ENCODE measurements around the gene PRKCH. TPM values are rescaled to one million over a fixed set of nuclear protein-coding genes. Genes with fewer than 3 reads are reported as not detected.
"Not testable (repeated sequence)": the region's sequence is repeated elsewhere in the genome, so short reads cannot be mapped to it uniquely, and the experiment has no call there.

The PRKCH gene
- total RNA-seq, 1 experiment from 2014 or later, result 12.4 TPM

GRCh38 chr14:61461808-61462275, 140.5 kb downstream of the PRKCH start:
- intact Hi-C loops (cut with micrococcal nuclease), result loop anchor here (1.0 kb wide), 2 partner anchors 268 to 375 kb away; no protein-coding TSS in a partner anchor
- Mint-ChIP-seq H3K4me1 (ENCODE audit: insufficient read depth, unreplicated experiment) (peaks cover 27% of the 10 kb centered on the region), H3K27me3 (ENCODE audit: insufficient read depth, unreplicated experiment) (no peaks in the 10 kb centered on the region), H3K4me3 (ENCODE audit: unreplicated experiment) (no peak overlapping the region), H3K9me3 (ENCODE audit: unreplicated experiment) (no peaks in the 10 kb centered on the region), H3K36me3 (ENCODE audit: insufficient read depth, unreplicated experiment) (peaks cover 7% of the 10 kb centered on the region), H3K27ac (ENCODE audit: low read depth, unreplicated experiment) (peak overlapping the region; percentile 22)
- CTCF ChIA-PET, result interaction anchor here (0.6 to 5.0 kb wide), 18 partner anchors 10 to 665 kb away, joined by 3 to 62 read pairs (median 3); no protein-coding TSS in a partner anchor
- TF ChIP-seq, protein P1, sequence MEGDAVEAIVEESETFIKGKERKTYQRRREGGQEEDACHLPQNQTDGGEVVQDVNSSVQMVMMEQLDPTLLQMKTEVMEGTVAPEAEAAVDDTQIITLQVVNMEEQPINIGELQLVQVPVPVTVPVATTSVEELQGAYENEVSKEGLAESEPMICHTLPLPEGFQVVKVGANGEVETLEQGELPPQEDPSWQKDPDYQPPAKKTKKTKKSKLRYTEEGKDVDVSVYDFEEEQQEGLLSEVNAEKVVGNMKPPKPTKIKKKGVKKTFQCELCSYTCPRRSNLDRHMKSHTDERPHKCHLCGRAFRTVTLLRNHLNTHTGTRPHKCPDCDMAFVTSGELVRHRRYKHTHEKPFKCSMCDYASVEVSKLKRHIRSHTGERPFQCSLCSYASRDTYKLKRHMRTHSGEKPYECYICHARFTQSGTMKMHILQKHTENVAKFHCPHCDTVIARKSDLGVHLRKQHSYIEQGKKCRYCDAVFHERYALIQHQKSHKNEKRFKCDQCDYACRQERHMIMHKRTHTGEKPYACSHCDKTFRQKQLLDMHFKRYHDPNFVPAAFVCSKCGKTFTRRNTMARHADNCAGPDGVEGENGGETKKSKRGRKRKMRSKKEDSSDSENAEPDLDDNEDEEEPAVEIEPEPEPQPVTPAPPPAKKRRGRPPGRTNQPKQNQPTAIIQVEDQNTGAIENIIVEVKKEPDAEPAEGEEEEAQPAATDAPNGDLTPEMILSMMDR (IDR thresholded peaks at IDR 0.05; ENCODE audit: unreplicated experiment), result peak; percentile 60
- DNase-seq (ENCODE audit: unreplicated experiment), result peak; percentile 78
- no TSS peak for BruUV-seq (replicated peaks)
- POLR2A ChIA-PET, result interaction anchor here (0.8 to 2.5 kb wide), 8 partner anchors 9 to 376 kb away, joined by 3 to 8 read pairs (median 4); partner anchors contain the start of genes HIF1A and PRKCH

DNA sequence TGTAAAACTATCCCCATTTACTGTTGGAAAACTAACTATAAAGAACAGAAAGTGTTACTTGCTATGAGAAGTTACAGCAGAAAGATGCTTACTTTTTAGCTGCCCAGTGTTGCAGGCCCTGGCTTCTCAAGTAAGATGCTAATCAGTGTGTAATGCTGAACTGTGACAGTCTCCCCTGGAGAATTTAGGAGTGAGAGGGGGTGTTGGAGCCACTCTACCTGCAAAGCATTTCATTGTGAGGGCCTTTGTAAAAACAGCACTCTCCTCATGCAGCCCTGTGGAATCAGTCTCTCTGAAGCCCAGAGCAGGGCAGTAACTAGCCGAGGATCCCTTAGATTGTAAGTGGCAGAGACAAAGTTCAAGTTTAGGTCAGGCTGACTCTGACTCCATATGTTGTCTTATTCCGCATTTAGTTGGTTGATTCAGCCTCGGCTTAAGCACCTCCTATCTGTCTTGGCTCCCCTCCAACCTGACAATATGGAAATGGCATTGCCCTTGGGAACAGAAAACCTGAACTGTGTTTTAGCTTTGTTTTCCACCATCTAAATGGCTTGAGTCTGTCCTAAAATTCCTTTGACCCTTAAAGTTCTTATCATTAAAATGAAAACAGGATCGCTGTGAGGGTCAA, 141.3 kb downstream of the PRKCH start:
- Mint-ChIP-seq H3K4me3 (ENCODE audit: unreplicated experiment) (no peak overlapping the region), H3K9me3 (ENCODE audit: unreplicated experiment) (no peaks in the 10 kb centered on the region), H3K27me3 (ENCODE audit: insufficient read depth, unreplicated experiment) (no peaks in the 10 kb centered on the region), H3K36me3 (ENCODE audit: insufficient read depth, unreplicated experiment) (peaks cover 5% of the 10 kb centered on the region), H3K27ac (ENCODE audit: low read depth, unreplicated experiment) (peak overlapping the region; percentile 67), H3K4me1 (ENCODE audit: insufficient read depth, unreplicated experiment) (peaks cover 35% of the 10 kb centered on the region)
- ChIA-PET CTCF (interaction anchor here (0.5 to 5.0 kb wide), 13 partner anchors 9 to 375 kb away, joined by 3 to 62 read pairs (median 3); no protein-coding TSS in a partner anchor), POLR2A (interaction anchor here (0.8 to 1.8 kb wide), 7 partner anchors 8 to 375 kb away, joined by 3 to 5 read pairs (median 3); partner anchors contain the start of genes HIF1A and SNAPC1)
- BruUV-seq (replicated peaks), result no TSS peak
- DNase-seq (ENCODE audit: unreplicated experiment), result peak; percentile 89
- TF ChIP-seq, protein P1 (IDR thresholded peaks at IDR 0.05; ENCODE audit: unreplicated experiment), result no peak
- intact Hi-C loops (cut with micrococcal nuclease), result loop anchor here (1.0 kb wide), 1 partner anchor 268 kb away; no protein-coding TSS in a partner anchor

GRCh38 chr14:61463664-61464285, 142.4 kb downstream of the PRKCH start:
- CTCF ChIA-PET, result interaction anchor here (0.6 to 5.0 kb wide), 5 partner anchors 266 to 374 kb away, joined by 3 to 62 read pairs (median 5); no protein-coding TSS in a partner anchor
- intact Hi-C loops (cut with micrococcal nuclease), result no loop called here

DNA sequence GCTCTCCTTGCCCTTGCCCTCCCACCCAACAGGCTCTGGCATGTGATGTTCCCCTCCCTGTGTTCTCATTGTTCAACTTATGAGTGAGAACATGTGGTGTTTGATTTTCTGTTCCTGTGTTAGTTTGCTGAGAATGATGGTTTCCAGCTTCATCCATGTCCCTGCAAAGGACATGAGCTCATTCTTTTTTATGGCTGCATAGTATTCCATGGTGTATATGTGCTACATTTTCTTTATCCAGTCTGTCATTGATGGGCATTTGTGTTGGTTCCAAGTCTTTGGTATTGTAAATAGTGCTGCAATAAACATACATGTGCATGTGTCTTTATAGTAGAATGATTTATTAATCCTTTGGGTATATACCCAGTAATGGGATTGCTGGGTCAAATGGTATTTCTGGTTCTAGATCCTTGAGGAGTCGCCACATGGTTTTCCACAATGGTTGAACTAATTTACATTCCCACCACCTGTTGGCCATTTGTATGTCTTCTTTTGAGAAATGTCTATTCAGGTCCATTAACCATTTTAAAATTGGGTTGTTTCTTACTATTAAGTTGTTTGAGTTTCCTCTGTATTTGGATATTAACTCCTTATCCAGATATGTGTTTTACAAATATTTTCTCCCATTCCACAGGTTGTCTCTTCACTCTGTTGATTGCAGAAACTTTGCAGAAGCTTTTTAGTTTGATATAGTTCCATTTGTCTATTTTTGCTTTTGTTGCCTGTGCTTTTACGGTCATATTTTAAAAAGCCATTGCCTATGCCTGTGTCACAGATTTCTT, 143.4 kb downstream of the PRKCH start:
- intact Hi-C loops (cut with micrococcal nuclease); H3K36me3 Mint-ChIP-seq (ENCODE audit: insufficient read depth, unreplicated experiment): not testable (repeated sequence)

More at GRCh38 chr14:61463664-61464285, 142.4 kb downstream of the PRKCH start:
- H3K4me1 Mint-ChIP-seq (ENCODE audit: insufficient read depth, unreplicated experiment), result peaks cover 35% of the 10 kb centered on the region
- TF ChIP-seq, protein P1 (IDR thresholded peaks at IDR 0.05; ENCODE audit: unreplicated experiment), result no peak
- no peak overlapping the region for H3K4me3 Mint-ChIP-seq (ENCODE audit: unreplicated experiment)
- POLR2A ChIA-PET, result interaction anchor here (0.6 to 3.9 kb wide), 4 partner anchors 62 to 245 kb away, joined by 3 to 29 read pairs (median 10); no protein-coding TSS in a partner anchor
- no peaks in the 10 kb centered on the region for H3K27me3 Mint-ChIP-seq (ENCODE audit: insufficient read depth, unreplicated experiment)
- BruUV-seq (replicated peaks), result no TSS peak
- H3K27ac Mint-ChIP-seq (ENCODE audit: low read depth, unreplicated experiment), result peak overlapping the region; percentile 31
- H3K9me3 Mint-ChIP-seq (ENCODE audit: unreplicated experiment), result no peaks in the 10 kb centered on the region
- no peak for DNase-seq (ENCODE audit: unreplicated experiment)
- H3K36me3 Mint-ChIP-seq (ENCODE audit: insufficient read depth, unreplicated experiment), result peaks cover 6% of the 10 kb centered on the region

More for the DNA sequence above, 143.4 kb downstream of the PRKCH start:
- Mint-ChIP-seq H3K27ac (ENCODE audit: low read depth, unreplicated experiment) (peak overlapping the region; percentile 90), H3K4me1 (ENCODE audit: insufficient read depth, unreplicated experiment) (peaks cover 35% of the 10 kb centered on the region)
- DNase-seq (ENCODE audit: unreplicated experiment); H3K9me3 Mint-ChIP-seq (ENCODE audit: unreplicated experiment); H3K4me3 Mint-ChIP-seq (ENCODE audit: unreplicated experiment); BruUV-seq (replicated peaks); H3K27me3 Mint-ChIP-seq (ENCODE audit: insufficient read depth, unreplicated experiment): not testable (repeated sequence)
- ChIA-PET CTCF (interaction anchor here (0.8 to 5.0 kb wide), 5 partner anchors 179 to 373 kb away, joined by 3 to 62 read pairs (median 3); no protein-coding TSS in a partner anchor), POLR2A (interaction anchor here (1.2 to 3.9 kb wide), 7 partner anchors 38 to 297 kb away, joined by 3 to 29 read pairs (median 7); partner anchors contain the start of genes HIF1A and SNAPC1)

Data from MCF 10A (cell line).